PFSK-1 (cell line): ENCODE data around the gene TMEM229B.

Experiments
- FOXP2 ChIP-seq: optimal IDR thresholded peaks from 2 replicates; pipeline ENCODE3; 2011; ENCODE audit warnings: borderline replicate concordance, control low read depth, inconsistent platforms; ENCODE audit not compliant: insufficient read depth; ENCODE audit errors: extremely low read length, extremely low read depth
- POLR2AphosphoS5 ChIP-seq: IDR thresholded peaks from 2 replicates; pipeline ENCODE4 v1.6.1; 2012; ENCODE audit warnings: low read depth, mild to moderate bottlenecking, control low read depth, low read length, moderate library complexity
- REST ChIP-seq, 2 experiments: IDR thresholded peaks; 2 replicates each; pipeline versions ENCODE4 v1.6.1 to v1.8.0; 2011 to 2012; ENCODE audit warnings: low read depth in 2 of 2, low read length in 2 of 2, control low read depth in 1 of 2, inconsistent platforms in 1 of 2, mild to moderate bottlenecking in 1 of 2, moderate library complexity in 1 of 2; ENCODE audit not compliant: insufficient read depth in 1 of 2
- SIN3A ChIP-seq: IDR thresholded peaks from 2 replicates; pipeline ENCODE4 v1.6.1; 2012; ENCODE audit warnings: mild to moderate bottlenecking, low read length, moderate library complexity, borderline replicate concordance; ENCODE audit not compliant: insufficient read depth
- TAF1 ChIP-seq: IDR thresholded peaks from 2 replicates; pipeline ENCODE4 v1.6.1; 2012; ENCODE audit warnings: low read length, control low read depth, borderline replicate concordance; ENCODE audit not compliant: insufficient read depth

DNA sequence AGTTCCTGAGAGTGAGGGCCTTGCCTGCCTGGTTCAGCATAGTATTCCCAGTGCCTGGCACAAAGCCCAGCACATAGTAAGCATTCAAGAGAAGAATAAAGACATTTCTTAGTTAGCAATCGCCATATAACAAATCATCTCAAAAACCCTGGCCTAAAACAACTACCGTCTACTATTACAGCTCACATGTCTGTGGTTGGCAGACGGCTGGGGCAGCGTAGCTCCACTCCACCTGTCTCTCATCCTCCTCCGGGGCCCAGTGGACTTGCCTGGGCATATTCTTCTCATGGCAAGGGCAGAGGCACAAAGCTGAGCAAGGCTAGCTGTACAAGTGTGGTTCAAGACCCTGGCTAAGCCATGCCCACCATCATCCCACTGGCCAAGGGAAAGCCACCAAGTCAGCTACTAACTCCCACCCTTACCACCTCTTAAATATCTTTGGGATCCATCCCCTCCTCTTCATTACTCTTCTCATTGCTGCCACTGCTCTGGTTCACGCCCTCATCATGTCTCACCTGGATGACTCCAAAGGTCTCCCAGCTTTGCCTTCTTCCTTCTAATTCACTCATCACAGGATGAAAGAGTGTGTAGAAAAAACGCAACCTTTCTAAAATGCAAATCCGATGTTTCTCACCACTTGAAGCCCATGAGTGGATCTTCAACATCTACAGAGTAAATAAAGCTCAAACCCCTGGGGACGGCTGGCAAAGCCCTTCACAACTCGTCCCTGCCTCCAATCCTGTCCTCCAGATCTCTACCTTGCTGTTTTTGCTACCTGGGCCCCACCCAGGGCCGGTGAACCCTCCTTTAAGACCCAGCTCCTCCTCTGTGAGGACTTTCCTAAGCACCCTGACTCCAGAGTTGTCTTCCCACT is 10.4 kb downstream of the TMEM229B start:
- TF ChIP-seq FOXP2 (no peak), POLR2AphosphoS5 (no peak), REST (IDR thresholded peaks at IDR 0.05; ENCODE audit: insufficient read depth in 1 of 2, low read depth in 2 of 2, low read length in 2 of 2) (no peak), TAF1 (no peak), SIN3A (no peak)
